KOPT-K1 (cell line): ENCODE data around the gene CDC42SE2.
A peak's percentile ranks its signal among the peaks of the same experiment; 100 is the strongest.
"Not testable (repeated sequence)": the region's sequence is repeated elsewhere in the genome, so short reads cannot be mapped to it uniquely, and the experiment has no call there.

Experiments
- H3K27ac ChIP-seq: fragments of 200-600 bp; sonication (generic); 2 replicates; pipeline ENCODE4 v1.5.1; 2016; ENCODE audit warnings: antibody characterized with exemption, mild to moderate bottlenecking, low read depth, low read length; ENCODE audit not compliant: poor library complexity, severe bottlenecking
- H3K36me3 ChIP-seq: fragments of 200-600 bp; sonication (generic); 2 replicates; pipeline ENCODE4 v1.5.1; 2017; ENCODE audit warnings: antibody characterized with exemption, mild to moderate bottlenecking, low read length, moderate library complexity; ENCODE audit not compliant: insufficient read depth
- H3K9me3 ChIP-seq: fragments of 200-600 bp; sonication (generic); 2 replicates; pipeline ENCODE4 v1.5.1; 2017; ENCODE audit warnings: antibody characterized with exemption, low read length, mild to moderate bottlenecking; ENCODE audit not compliant: insufficient read depth, poor library complexity, severe bottlenecking

CDC42SE2 gene

DNA sequence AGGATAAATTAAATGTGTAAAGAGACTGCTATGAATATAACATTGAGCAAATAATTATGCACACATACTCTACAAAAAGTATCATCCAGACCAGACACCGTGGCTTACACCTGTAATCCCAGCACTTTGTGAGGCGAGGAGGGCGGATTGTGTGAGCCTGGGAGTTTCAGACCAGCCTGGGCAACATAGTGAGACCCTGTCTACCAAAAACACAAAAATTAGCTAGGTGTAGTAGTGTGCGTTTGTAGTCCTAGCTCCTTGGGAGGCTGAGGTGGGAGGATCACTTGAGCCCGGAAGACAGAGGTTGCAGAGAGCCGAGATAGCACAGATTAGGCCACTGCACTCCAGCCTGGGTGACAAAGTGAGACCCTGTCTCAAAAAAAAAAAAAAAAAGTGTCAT is 2.4 kb upstream of the CDC42SE2 start:
- H3K9me3 ChIP-seq, result no peaks in the 10 kb centered on the region
- H3K27ac ChIP-seq, result peak overlapping the region; percentile 99
- peaks cover 29% of the 10 kb centered on the region; the same call in 1 of the 2 replicates for H3K36me3 ChIP-seq

DNA sequence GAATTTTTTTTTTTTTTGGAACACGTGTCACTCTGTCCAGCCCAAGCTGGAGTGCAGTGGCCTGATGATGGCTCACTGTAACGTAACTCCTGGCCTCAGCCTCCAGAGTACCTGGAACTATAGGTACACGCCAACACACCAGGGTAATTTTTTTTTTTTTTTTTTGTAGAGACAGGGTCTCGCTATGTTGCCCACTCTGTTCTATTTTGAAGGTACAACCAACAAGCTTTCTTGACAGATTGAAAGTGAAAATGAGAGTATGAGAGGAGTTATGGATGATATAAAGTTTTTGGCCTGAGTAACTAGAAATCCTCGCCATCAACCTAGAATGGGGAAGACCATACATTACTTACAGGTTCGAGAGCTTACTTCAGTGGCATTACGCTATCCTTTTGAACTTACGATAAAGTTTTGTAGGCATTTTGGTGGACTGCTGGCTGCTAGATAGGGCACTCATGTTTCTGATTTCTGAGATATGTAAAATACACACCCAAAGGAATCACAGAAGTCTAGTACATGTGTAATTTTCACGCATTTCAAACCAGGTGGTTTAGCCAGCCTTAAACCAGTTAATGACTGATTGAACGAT is 806 bp upstream of the CDC42SE2 start:
- Histone ChIP-seq H3K27ac (peak overlapping the region; percentile 99), H3K36me3 (peaks cover 19% of the 10 kb centered on the region; the same call in 1 of the 2 replicates), H3K9me3 (no peaks in the 10 kb centered on the region)

DNA sequence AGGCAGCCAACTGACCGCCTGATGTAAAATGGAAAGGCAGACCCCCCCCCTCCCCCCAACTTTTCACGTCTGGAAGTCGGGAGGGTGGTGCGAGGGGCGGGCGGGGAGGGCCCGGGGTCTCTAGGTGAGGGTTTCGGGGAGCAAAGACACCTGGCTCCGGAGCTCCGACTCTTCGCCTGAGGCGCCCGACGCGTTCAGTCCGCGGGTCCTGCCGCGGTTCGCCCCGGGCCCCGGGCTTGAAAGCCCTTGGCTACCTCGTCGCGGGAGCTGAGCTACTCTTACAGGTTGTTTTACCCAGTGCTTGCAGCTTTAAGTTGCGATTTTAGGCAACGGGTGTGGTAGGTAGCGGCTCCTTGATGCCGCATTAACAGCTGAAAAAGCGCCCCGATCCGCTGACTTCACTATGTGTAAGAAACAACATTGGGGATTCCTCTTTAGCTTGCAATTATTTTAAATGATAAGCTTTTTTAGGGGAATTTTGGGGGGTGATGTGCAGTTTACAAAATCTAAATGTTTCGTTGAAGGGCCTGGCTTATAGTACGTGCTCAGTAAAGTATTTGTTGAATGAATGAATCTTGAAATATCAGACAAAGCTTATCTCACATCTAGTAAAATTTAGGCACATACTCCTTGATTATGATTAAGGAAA is 722 bp downstream of the CDC42SE2 start:
- Histone ChIP-seq H3K36me3 (peaks cover 9% of the 10 kb centered on the region; the same call in 1 of the 2 replicates), H3K27ac (peak overlapping the region; percentile 99), H3K9me3 (no peaks in the 10 kb centered on the region)

DNA sequence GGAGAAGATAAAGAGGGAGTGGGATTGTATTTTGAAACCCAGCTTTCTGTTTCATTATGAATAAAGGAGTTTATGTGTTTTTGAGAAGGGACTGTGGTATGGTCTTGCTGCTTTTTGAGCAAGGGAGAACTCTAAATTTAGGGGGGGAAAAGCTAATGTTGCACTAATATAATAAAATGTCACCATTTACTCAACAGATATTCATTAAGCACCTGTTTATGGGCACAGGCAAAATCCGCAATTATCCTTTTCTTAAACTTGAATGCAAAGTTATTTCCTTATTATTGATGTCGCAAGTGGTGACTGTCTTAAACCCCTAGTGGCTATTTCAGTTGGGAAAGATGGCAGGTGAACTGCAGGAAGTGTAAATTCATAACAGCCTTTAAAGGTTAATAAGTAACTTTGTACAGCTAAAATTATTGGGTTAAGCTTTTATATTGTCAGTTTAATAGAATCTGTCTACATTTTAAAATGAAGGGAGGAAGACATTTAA is 1.5 kb downstream of the CDC42SE2 start:
- Histone ChIP-seq H3K36me3 (0 out of 2 replicates have a peak, but pooled peaks cover 4% of the 10 kb centered on the region), H3K9me3 (no peaks in the 10 kb centered on the region), H3K27ac (peak overlapping the region; percentile 99)

DNA sequence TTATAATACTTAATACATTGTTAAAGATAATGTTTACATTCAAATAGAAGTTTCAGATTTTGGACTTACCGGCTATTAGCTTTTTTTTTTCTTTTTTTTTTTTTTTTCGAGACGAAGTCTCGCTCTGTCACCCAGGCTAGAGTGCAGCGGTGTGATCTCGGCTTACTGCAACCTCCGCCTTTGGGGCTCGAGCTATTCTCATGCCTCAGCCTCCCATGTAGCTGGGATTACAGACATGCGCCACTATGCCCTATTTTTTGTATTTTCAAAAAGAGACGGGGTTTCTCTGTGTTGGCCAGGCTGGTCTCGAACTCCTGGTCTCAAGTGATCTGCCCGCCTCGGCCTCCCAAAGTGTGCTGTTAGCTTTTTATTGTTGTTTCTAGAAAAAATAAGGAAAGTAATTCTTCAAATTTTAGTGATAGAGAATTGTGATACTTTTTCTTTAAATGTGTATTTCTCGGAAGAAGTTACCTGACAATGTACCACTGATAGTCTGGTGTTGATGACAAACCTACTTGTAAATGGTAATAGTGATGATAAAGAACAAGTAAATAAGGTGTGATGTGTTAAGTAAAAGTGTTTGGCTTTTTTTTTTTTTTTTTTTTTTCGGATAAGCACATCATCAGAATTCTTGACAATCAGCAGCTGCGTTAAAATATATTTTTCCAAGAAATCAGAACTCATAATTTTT is 2.7 kb downstream of the CDC42SE2 start:
- Histone ChIP-seq H3K27ac (no peak overlapping the region), H3K9me3 (no peaks in the 10 kb centered on the region), H3K36me3 (0 out of 2 replicates have a peak, but pooled peaks cover 4% of the 10 kb centered on the region)

DNA sequence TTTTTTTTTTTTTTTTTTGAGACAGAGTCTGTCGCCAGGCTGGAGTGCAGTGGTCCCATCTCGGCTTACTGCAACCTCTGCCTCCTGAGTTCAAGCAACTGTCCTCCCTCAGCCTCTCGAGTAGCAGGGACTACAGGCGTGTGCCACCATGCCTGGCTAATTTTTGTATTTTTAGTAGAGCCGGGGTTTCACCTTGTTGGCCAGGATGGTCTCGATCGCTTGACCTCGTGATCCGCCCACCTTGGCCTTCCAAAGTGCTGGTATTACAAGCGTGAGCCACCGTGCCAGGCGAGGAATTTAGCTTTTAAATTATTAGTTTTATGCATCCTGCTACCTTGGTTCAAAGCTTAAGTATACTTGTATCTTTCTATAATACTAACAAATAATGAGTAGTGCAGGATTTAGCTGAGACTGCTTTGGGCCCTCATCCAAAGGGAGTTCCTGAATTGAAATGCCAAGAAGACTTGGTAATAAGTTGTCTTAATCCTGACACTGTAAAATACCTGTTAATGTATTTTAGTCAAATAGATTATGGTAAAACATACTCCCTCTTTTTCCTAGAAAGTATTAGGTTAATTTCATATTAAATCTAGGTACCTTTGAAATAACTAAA is 5.0 kb downstream of the CDC42SE2 start:
- Histone ChIP-seq H3K27ac (no peak overlapping the region), H3K9me3 (no peaks in the 10 kb centered on the region), H3K36me3 (0 out of 2 replicates have a peak, but pooled peaks cover 4% of the 10 kb centered on the region)

DNA sequence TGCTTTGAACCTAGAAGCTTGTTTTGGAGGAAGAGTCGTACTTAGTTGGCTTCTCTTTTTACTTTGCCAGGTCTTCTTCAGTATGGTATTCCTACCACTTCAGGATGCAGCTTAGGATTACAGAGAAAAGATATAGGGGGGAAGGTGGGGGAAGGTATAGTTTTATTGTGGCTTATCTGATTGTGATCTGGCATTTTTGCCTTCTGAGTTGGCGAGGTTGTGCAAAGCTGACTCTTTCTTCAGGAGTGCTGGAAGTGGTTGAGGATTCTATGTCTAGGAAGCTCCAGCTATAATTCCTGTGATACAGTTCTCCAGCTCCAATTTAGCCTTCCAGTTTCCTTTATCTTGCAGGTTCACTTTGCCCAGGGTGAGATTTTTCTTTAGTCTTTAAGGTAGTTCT is 7.0 kb downstream of the CDC42SE2 start:
- no peak overlapping the region for H3K27ac ChIP-seq
- 0 out of 2 replicates have a peak, but pooled peaks cover 4% of the 10 kb centered on the region for H3K36me3 ChIP-seq
- H3K9me3 ChIP-seq, result no peaks in the 10 kb centered on the region

DNA sequence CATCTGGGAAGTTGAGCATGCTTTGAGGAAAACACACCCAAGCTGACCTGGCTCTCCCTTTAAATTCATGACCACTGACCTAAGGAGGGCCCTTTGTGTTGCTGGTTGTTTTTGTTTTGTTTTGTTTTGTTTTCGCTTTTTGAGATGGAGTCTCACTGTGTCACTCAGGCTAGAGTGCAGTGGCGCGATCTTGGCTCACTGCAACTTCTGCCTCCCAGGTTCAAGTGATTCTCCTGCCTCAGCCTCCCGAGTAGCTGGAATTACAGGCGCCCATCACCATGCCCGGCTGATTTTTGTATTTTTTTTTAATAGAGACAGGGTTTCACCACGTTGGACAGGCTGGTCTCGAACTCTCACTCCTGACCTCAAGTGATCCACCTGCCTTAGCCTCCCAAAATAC is 8.0 kb downstream of the CDC42SE2 start:
- not testable (repeated sequence) for H3K9me3 ChIP-seq, H3K36me3 ChIP-seq
- H3K27ac ChIP-seq, result peak overlapping the region; percentile 39

DNA sequence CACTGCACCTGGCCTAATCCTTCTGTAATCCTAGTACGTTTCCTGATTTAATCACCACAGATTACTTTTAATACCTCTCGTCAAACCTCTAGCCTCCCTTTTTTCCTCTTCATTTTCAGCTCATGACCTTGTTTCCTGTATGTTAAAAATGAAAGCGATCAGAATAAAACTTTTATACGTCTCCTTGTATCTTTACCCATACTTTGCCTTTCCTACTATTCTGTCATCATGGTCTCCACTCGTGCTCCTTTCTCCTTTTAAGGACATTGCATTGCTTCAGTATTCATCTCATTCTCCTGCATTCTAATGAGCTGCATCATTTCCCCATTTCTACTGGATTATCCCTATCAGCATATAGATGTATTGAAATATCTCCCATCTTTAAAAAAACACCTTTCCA is 8.5 kb downstream of the CDC42SE2 start:
- peak overlapping the region; percentile 39 for H3K27ac ChIP-seq
- 0 out of 2 replicates have a peak, but pooled peaks cover 4% of the 10 kb centered on the region for H3K36me3 ChIP-seq
- H3K9me3 ChIP-seq, result no peaks in the 10 kb centered on the region

DNA sequence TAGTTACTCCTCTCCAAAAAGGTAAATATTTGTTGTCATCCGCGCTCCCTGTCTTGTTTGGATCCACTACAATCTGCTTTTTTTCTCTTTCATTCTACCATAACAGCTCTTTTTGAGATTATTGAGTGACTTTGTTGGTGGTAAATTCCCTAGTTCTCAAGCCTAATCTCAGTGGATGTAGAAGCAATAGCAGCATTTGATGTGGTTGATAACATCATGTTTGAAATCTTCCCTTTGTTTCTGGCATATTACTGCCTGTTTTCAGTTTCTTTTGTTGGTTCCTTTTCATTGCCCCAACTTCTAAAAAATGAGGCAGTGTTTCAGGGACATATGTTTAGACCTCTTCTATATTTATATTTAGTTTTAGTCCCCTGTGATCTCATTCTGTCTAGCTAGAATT is 8.9 kb downstream of the CDC42SE2 start:
- H3K9me3 ChIP-seq, result no peaks in the 10 kb centered on the region
- H3K27ac ChIP-seq, result peak overlapping the region; percentile 39
- 0 out of 2 replicates have a peak, but pooled peaks cover 4% of the 10 kb centered on the region for H3K36me3 ChIP-seq

DNA sequence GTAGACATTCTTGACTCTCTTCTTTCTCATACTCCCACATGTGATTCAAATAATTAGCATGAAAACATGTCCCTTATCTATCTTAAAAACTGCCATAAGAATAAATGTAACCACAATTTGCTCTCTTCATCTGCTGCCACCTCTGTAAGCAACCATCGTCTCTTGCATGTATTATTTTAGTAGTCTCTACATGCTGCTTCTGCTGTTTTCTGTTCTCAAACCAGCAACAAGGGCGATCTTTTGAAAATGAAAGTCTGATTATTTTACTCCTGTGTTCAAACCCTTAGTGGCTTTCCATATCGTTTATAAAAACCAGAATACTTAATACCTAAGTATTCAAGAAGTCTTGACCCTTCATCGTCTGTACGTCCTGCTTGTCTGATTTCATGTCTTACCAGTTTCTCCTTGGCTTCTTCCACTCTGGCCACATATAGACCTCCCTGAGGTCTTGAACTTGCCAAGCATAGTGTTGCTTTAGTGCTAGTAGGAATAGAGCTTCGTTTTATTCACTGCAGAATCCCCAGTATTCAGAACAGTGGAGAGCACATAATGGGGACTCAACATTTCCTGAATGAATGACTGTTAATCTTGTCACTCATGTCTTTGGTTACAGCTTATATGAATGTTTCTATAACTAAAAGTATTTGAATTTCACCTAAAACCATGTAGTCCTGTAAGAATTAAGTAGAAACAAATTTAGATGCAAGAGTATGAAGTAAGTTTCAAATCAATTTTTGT is 10.6 kb downstream of the CDC42SE2 start:
- H3K27ac ChIP-seq, result peak overlapping the region; percentile 35
- no peaks in the 10 kb centered on the region for H3K9me3 ChIP-seq
- H3K36me3 ChIP-seq, result no peaks in the 10 kb centered on the region

DNA sequence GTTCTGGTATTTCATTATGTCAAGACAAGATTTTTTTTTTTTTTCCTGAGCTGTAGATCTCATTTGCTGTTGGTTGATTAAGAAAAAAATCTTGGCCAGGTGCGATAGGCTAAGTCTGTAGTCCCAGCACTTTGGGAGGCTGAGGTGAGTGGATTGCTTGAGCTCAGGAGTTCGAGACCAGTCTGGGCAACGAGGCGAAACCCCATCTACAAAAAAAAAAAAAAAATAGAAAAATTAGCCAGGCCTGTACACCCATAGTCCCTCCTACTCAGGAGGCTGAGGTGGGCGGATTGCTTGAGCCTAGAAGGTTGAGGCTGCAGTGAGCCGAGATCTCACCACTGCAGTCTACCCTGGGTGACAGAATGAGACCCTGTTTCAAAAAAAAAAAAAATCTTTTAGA is 12.2 kb downstream of the CDC42SE2 start:
- H3K27ac ChIP-seq, result no peak overlapping the region
- no peaks in the 10 kb centered on the region for H3K36me3 ChIP-seq
- no peaks in the 10 kb centered on the region for H3K9me3 ChIP-seq

DNA sequence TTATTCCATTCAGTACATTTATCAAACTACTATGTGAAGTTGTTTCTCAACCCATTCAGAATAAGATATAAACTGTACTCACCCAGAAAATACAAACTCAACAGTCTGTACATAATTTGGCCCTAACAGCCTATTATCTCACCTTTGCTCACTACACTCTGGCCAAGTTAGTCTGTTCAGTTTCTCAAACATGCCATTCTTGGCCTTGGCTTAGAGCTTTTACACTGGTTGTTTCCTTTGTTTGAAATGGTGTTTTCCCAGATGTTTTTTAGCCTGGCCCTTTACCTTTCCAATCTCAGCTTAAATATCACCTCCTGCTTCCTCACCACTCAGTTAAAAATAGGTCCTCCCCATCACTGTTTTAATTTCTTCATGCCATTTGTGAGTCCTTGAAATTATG is 13.6 kb downstream of the CDC42SE2 start:
- Histone ChIP-seq H3K36me3 (no peaks in the 10 kb centered on the region), H3K9me3 (no peaks in the 10 kb centered on the region), H3K27ac (no peak overlapping the region)

DNA sequence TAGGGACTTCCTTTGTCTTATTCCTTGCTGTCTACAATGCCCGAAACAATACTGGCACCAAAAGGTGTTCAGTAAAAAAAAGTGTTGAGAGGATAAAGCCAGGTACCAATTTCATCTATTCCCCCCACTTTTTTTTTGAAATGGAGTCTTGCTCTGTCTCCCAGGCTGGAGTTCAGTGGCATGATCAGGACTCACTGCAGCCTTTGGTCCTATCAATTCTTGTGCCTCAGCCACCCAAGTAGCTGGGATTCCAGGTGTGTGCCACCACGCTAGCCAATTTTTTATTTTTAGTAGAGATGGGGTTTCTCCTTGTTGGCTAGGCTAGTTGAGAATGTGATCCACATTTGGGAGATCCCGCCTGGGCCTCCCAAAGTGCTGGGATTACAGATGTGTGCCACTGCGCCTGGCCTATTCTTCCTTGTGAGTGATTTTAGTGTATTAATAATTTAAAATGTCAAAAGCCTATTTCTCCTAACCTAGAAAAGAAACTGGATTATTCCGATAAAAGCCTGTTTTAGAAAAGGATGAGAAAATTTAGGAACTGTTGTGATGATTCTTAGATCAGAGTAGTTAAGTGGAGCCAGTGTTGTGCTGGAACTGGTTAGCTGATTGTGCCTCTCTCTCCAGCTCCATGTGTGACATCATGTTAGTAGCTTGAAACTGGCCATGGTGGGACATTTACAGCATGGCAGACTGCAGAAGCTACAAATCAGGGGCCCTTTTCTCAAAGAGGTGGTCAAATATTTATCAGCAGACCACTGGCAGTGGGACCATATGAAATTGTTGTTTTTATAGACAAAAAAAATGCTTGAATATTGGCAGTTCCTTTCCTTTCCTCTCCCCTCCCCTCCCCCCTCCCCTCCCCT is 14.3 kb downstream of the CDC42SE2 start:
- no peaks in the 10 kb centered on the region for H3K9me3 ChIP-seq
- no peak overlapping the region for H3K27ac ChIP-seq
- H3K36me3 ChIP-seq, result 0 out of 2 replicates have a peak, but pooled peaks cover under 1% of the 10 kb centered on the region
